Measurements from ENCODE around the gene ARAP1.

The ARAP1 gene

DNA sequence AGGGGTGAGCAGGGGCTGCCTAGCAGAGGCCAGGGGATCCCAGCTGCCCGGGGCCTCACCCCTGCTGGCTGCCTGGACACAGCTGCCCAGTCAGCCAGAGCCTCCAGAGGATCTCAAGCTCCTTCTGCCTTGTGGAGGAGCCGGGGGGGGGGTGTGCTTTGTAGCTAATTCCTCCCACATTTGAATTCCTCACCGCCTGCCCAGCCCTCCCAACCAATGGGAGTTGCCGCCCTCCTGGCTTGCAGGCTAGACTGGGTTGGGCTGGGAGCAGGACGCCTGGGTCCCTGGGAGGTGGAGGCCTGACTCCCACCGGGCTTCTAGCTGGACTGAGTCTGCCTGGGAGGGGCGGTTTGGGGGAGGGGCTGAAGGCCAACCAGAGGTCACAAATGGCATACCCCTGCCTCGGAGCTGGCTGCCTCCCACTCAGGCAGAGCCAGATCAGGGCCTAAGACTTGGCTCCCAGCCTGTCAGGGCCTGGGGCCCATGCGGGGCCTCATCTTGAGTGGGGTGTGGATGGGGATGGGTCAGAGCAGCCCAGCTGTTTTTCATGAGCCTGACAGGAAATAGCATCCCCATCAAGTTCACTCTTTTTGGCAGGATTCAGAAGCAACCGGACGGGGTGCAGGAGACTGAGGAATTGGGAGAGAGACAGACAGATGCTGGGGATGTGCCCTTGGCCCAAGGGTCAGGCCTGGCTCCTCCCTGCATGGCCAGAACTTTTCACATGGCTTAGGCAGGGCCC, 48.8 kb downstream of the ARAP1 start:
- no peak for DNase-seq (ENCODE audit: low spot score)

DNA sequence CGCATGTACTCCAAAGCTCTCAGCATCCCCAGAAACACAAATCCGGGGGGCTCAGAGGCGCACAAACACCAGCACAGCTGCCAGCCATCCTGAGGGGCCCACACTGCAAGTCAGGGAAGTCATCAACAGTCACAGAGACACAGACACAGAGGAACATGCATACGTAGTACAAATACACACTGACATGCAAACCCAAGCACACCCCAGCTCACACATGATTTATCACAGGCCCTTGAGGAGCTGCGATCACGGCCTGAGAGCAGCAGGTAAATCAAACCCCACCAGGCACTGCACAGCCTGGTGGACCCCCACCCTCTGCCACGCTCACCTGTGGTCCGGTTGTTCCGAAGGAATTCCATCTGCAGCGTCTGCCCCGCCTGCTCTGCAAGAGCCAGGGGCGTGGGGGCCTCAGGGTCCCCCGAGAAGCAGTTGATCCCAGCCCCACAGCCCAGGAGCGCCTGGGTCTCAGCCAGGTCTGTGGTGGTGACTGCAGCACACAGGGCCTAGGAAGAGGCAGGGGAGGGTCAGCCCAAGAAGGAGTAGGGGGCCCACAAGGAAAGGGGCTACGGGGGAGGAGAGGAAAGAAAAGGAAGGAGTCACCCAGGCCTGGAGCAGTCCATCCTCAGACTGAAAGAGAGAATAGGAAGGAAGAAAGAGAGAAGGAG, 49.5 kb downstream of the ARAP1 start:
- no peak for DNase-seq (ENCODE audit: low spot score)

DNA sequence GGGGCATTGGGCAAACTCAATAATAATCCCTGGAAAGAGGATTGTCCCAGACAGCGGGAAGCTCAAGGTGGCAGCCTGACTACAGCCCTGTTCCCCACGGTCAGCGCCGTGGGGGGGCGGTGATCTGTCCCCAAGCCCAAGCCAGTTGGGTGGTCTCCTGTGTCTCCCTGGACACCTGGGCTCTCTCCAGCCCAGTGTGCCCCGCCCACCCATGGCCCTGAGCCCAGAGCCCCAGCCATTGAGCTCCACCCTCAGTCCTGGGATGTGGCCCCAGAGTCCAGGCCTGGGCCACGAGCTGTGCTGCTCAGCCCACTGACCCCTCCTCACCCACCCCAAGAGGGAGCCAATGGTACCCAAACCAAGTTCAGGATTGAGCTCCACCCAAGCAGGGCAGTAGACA, 50.1 kb downstream of the ARAP1 start:
- no peak for DNase-seq (ENCODE audit: low spot score)

- DNase-seq (ENCODE audit: low spot score): no peak
Measured at GRCh38 chr11:72701466-72701865, 50.7 kb downstream of the ARAP1 start.

DNA sequence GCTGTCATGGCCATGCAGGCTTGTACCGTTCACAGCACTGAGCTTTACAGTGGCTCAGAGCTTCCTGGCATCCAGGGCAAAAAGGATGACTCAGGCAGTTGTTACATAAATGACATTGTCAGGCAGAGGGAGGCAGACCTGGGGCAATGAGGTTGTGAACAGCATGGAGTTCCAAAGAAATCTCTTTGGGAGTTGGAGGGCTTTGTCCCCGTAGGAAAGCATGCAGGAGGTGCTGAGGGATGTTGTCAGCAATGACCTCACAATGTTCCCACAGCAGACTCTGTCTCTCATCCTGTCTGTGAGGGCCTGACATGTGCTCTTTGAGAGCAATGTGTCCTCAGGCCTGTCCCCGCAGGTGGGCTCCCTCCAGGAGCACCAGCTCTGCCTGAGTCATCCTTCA, 52.1 kb downstream of the ARAP1 start:
- no peak for DNase-seq (ENCODE audit: low spot score)

GRCh38 chr11:72697814-72698213, 54.4 kb downstream of the ARAP1 start:
- DNase-seq (ENCODE audit: low spot score): no peak

DNA sequence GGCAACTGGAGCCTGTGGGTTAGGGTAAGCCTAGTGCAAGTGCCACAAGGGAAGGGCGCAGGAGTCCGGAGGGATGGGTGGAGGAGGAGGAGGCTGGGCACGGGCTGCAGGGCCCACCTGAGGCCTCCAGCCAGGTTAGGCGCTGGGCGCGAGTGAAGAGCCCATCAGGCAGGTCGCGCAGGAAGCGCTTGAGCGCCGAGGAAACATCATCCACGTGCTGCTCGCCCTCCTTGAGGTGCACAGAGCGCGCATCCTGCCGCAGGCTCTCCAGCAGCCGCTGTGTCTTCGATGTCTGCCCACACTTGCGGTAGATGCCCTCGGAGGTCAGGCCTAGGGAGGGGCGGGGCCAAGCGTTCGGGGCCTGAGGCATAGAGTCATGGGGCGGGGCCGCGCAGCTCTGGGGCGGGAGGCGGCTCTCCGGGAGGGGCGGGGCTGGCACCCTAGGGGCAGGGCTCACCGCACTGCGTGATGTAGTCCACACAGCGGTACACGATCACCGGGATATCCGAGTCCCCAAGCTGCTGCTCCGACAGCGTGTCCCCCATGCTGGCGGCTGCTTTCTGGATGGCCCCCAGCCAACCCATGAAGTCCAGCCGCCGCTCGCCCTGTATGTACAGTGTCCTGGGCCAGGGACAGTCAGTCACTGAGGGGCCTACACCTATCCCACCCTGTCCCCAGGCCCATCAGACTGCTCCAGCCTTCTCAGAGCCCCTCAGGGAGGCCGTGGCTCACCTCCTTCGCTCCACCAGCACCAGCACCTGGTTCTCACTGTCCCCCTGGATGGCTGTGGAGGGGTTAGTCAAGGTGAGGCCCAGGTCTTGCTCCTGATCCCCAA, 55.1 kb downstream of the ARAP1 start:
- DNase-seq (ENCODE audit: low spot score): no peak

DNA sequence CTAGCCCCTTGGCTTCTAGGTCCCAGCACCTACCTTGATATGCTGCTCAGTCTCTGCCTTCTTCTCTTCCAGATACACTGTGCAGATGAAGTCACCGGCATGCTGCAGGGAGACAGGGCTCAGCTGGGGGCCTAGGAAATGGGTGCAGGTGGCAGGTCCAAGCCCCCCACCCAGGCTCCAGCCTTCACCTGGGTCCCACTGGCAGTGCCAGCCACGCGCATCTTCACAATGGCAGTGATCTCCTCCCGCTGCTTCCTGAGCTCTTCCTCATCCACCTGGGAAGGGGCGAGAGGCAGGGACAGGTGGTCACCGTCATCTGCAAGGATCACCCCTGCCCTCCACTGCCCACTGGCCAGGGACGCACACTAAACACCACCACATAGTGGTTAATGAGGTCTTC, 56.9 kb downstream of the ARAP1 start:
- DNase-seq (ENCODE audit: low spot score): no peak

- no peak for DNase-seq (ENCODE audit: low spot score)
Measured at GRCh38 chr11:72693271-72693968, 58.8 kb downstream of the ARAP1 start.

- DNase-seq (ENCODE audit: low spot score): no peak
Measured at GRCh38 chr11:72692498-72693237, 59.5 kb downstream of the ARAP1 start.

DNA sequence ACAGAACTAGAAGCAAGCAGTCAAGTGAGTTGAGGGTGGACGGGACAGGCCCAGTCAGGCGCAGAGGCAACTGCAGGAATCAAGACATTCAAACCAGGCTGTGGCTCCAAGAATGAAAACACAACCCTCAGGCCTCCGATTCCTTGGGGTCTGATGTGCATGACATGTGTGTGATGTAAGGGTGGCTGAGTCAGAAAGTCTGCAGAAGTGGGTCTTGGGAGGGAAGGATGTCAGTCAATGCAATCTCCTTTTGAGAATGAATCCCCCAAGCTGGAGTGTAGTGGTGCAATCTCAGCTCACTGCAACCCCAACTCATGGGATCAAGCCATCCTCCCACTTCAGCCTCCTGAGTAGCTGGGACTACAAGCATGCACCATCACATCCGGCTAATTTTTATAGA, 62.0 kb downstream of the ARAP1 start:
- no peak for DNase-seq (ENCODE audit: low spot score)

- DNase-seq (ENCODE audit: low spot score): no peak
Measured at GRCh38 chr11:72688929-72689328, 63.3 kb downstream of the ARAP1 start.

DNA sequence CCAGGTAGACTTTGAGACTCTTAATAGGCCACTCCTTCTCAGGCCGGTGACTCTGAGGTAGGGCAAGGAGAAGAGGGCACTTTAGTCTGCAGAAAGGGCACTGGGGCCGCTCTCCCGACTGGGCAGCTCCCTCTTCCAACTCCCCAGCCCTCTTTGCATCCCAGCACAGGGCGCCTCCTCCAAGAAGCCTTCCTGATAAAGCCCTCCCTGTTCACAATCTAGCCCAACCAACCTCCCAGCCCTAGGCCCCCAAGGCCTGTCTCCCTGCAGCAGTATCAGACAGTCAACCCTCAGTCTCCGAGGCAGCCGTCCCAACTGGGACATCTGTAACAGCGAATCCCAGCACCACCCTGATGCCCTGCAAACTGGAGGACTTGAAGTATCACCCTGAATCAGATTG, 63.7 kb downstream of the ARAP1 start:
- no peak for DNase-seq (ENCODE audit: low spot score)

DNA sequence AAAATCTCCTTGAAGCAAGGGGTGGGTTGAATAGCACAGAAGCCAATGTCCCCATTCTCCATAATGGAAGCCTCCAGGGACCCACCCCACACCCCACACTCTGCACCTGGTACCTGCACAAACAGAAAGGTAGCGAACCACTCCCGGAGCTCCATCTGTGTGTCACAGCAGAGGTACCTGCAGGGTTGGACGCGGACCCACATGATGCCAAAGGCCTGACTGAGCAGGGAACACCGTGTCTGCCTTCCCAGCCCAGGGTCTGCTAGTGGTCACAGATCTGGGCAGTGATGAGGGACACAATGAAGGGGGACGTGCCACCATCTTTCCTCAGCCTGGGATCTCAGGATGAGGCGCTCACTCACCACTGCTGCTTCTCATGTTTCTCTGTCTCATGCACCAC, 64.9 kb downstream of the ARAP1 start:
- no peak for DNase-seq (ENCODE audit: low spot score)

DNA sequence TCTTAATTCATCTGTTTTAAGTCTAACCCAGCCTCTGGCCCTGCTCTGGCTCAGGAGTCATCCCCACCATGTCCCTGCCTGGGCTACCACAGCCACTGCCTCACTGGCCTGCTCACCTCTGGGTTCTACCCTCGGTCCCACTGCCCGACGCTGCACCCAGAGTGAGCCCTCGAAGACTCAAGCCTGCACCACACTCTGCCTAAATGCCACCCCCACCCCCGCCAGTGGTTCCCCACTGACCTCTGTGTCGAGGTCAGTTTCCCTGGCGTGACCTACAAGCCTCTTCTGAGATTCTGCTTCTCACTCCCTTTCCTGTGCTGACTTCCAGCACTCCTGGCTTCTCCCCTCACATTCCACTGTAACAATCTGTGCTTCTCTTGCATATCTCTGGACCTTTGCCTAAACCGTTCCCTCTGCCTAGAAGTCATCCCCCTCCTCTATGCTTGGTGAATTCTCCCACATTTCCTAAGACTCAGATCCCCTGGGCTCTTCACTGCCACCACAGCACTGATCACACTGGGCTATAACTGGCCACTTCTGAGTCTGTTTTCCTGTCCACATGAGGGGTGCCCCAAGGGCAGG, 65.5 kb downstream of the ARAP1 start:
- DNase-seq (ENCODE audit: low spot score): no peak

DNA sequence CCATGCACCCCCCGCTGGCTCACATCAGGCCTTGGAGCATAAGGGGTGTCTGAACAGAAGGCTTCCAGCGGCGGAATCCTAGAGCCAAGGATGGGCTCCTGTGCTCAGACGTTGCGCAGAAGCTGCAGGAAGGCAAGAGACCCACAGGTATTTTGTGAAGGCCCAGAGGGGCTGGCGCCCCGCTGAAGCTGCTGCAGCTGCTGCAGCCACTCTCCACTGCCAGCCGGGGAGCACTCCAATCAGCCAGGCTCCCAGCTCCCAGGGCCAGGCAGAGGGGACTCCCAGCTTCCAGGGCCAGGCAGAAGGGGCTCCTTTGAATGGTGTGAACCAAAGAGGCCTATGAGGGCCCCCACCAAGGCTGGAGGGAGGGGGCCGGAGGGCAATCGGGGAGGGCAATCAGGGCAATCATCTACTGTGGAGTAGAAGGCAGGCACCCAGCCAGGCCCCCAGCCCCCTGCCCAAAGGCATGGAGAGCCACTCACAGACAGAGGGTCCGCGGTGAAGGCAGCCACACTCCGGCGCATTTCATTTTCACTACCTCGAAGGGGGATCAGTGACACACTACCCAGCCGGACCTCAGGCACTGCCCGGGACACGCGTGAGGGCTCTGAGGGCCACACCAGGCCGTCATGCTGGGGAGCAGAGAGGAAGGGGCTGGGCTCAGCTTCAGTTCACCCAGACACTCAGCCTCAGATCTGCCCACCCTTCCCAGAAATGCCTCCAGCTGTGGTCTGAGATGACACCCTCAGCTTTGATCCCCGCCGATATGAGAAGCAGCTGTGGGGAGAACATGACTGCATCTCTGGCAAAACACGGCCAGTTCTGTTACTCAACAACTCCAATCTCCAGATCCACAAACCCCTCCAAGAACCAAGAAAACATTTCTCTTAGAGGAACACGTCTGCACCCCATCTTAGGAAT, 66.4 kb downstream of the ARAP1 start:
- DNase-seq (ENCODE audit: low spot score): no peak

GRCh38 chr11:72684236-72684912, 67.8 kb downstream of the ARAP1 start:
- peak; percentile 57 for DNase-seq (ENCODE audit: low spot score)

DNA sequence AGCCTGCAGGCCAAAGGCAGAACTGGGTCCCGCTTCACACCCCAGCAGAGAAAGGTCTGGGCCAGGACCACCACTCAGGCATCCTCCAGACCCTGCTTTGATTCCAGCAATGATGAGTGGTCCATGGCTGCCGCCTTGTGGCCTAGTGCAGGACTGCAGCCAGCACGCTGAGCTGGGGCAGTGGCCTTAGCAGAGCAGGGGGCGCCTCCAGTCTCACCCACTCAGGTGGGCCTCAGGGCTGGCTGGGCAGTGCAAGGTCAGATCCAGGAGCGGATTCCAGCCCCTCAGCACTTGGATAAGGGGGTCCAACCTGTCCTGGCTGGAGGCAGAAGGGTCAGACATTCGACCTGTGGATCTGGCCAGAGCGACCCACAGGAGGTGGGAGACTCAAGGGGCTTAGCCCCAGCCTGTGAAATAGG, 68.4 kb downstream of the ARAP1 start:
- peak; percentile 65 for DNase-seq (ENCODE audit: low spot score)

DNA sequence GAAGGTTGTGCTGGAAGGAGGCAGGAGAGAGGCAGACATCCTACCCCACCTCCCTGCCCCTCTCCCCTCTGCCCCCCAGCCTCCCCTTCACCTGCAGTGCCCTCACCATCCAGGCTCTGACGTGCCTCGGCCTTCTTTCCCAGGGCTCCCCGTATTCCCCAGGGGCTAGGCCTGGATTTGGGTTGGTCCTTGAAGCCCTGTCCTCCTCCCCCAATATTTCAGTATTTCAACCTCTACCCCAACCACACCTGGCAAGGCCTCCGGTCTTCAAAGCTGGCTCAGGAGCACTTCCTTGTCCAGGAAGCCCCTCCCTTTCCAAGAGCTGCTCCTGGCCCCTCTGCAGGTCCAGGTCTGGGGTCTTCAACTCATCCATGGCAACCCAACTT, 69.4 kb downstream of the ARAP1 start:
- no peak for DNase-seq (ENCODE audit: low spot score)
